Measurements from ENCODE around the gene SCP2D1.

SCP2D1 gene

GRCh38 chr20:18790787-18791186 lies 22.8 kb upstream of the SCP2D1 start:
- DNase-seq (ENCODE audit: extremely low read depth, insufficient read length), result no peak
- TF ChIP-seq CTCF (IDR thresholded peaks at IDR 0.05; ENCODE audit: insufficient read depth, low read length, poor library complexity, severe bottlenecking), result no peak
- H3K4me3 ChIP-seq (replicated peaks; ENCODE audit: low read depth, low read length), result no peak overlapping the region
- no peaks in the 10 kb centered on the region for H3K27me3 ChIP-seq (replicated peaks; ENCODE audit: control insufficient read depth, insufficient read depth, low read length)
- no peaks in the 10 kb centered on the region for H3K36me3 ChIP-seq (ENCODE audit: control insufficient read depth, insufficient read depth, low read length)

DNA sequence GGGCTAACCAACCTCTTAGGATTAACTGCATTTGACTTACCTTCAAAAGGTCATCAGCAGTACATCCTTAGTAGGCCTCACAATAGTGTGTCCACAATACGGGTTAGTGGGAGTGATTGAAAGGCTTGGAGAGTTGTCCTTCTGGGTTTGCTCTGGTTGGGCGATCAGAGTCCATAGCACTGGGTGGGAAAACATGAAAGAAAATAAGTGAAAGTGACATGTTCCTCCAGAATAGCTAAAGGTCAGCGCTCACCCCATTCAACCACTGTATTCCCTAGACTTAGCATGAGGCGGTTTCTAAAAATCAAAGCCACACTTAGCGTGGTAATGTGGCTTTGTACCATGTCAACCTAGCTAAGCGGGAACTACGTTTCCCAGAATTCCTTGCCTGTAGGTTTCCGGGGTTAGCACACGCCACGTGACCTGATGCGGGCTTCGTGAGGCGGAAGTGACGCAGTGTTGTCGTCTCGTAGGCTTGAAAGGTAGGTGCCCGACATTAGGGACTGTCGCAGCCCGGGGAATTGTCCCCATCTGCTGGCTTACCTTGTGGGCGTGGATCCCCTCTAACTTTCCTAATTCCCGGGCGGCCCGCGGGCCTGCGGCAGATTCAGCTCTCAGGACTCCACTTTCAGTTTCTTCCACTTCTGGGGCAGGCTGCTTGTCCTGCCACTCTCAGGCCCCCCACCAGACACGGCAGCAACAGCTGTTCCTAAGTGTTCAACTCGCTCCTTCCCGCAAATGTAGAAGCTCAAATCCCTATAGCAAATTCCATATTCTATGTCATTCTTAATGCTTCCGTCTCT lies 19.8 kb upstream of the SCP2D1 start:
- Histone ChIP-seq H3K27me3 (replicated peaks; ENCODE audit: control insufficient read depth, insufficient read depth, low read length) (no peaks in the 10 kb centered on the region), H3K36me3 (ENCODE audit: control insufficient read depth, insufficient read depth, low read length) (no peaks in the 10 kb centered on the region), H3K4me3 (replicated peaks; ENCODE audit: low read depth, low read length) (peak overlapping the region; percentile 61)
- peak; percentile 85 for DNase-seq (ENCODE audit: extremely low read depth, insufficient read length)
- TF ChIP-seq CTCF (IDR thresholded peaks at IDR 0.05; ENCODE audit: insufficient read depth, low read length, poor library complexity, severe bottlenecking), result peak; percentile 28

DNA sequence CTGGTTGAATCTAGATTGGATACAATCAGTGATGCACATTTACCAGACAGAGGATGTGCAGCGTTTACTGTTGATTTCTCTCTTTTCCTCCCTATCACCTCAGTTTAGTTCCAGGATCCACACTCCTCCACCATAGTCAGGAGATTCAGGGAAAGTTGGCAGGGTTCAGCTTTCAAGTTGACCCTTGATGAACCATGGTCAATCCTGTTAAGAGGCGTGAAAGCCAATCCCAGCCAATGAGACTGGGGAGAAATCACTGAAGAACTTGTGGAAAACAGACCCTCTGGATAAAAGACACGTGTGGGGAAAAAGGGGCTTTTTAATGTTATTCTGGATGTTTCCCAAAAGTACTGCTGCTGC lies 19.2 kb upstream of the SCP2D1 start:
- no peak for TF ChIP-seq CTCF (IDR thresholded peaks at IDR 0.05; ENCODE audit: insufficient read depth, low read length, poor library complexity, severe bottlenecking)
- Histone ChIP-seq H3K27me3 (replicated peaks; ENCODE audit: control insufficient read depth, insufficient read depth, low read length) (no peaks in the 10 kb centered on the region), H3K36me3 (ENCODE audit: control insufficient read depth, insufficient read depth, low read length) (no peaks in the 10 kb centered on the region), H3K4me3 (replicated peaks; ENCODE audit: low read depth, low read length) (peak overlapping the region; percentile 61)
- DNase-seq (ENCODE audit: extremely low read depth, insufficient read length), result no peak

- Histone ChIP-seq H3K4me3 (replicated peaks; ENCODE audit: low read depth, low read length) (no peak overlapping the region), H3K27me3 (replicated peaks; ENCODE audit: control insufficient read depth, insufficient read depth, low read length) (no peaks in the 10 kb centered on the region), H3K36me3 (ENCODE audit: control insufficient read depth, insufficient read depth, low read length) (no peaks in the 10 kb centered on the region)
- no peak for DNase-seq (ENCODE audit: extremely low read depth, insufficient read length)
- no peak for TF ChIP-seq CTCF (IDR thresholded peaks at IDR 0.05; ENCODE audit: insufficient read depth, low read length, poor library complexity, severe bottlenecking)
Observed at GRCh38 chr20:18795366-18795765, 18.2 kb upstream of the SCP2D1 start.

GRCh38 chr20:18796282-18796833 lies 17.2 kb upstream of the SCP2D1 start:
- H3K27me3 ChIP-seq (replicated peaks; ENCODE audit: control insufficient read depth, insufficient read depth, low read length), result no peaks in the 10 kb centered on the region
- peak; percentile 24 for DNase-seq (ENCODE audit: extremely low read depth, insufficient read length)
- H3K36me3 ChIP-seq (ENCODE audit: control insufficient read depth, insufficient read depth, low read length), result no peaks in the 10 kb centered on the region
- no peak overlapping the region for H3K4me3 ChIP-seq (replicated peaks; ENCODE audit: low read depth, low read length)
- TF ChIP-seq CTCF (IDR thresholded peaks at IDR 0.05; ENCODE audit: insufficient read depth, low read length, poor library complexity, severe bottlenecking), result no peak
